ENCODE data around the gene COL25A1.

COL25A1 gene

GRCh38 chr4:108891896-108892590, 410.4 kb downstream of the COL25A1 start:
- CTCF ChIA-PET = no interaction called here
- no peak for TF ChIP-seq CTCF (IDR thresholded peaks at IDR 0.05; ENCODE audit: control extremely low read depth, extremely low read depth, low read depth, missing control alignments)
- POLR2A ChIA-PET = no interaction called here
- no peak for DNase-seq (ENCODE audit: extremely low spot score)

- no peak for TF ChIP-seq CTCF (IDR thresholded peaks at IDR 0.05; ENCODE audit: control extremely low read depth, extremely low read depth, low read depth, missing control alignments)
- ChIA-PET CTCF (interaction anchor here (1.4 kb wide), 1 partner anchor 9 kb away, joined by 6 read pairs; no protein-coding TSS in a partner anchor), POLR2A (no interaction called here)
- DNase-seq (ENCODE audit: extremely low spot score) = no peak
These were observed 412.0 kb downstream of the COL25A1 start for GRCh38 chr4:108890484-108890881.

GRCh38 chr4:108889696-108890483, 412.6 kb downstream of the COL25A1 start:
- CTCF ChIA-PET = interaction anchor here (1.4 kb wide), 1 partner anchor 9 kb away, joined by 6 read pairs; no protein-coding TSS in a partner anchor
- POLR2A ChIA-PET = no interaction called here
- no peak for TF ChIP-seq CTCF (IDR thresholded peaks at IDR 0.05; ENCODE audit: control extremely low read depth, extremely low read depth, low read depth, missing control alignments)
- DNase-seq (ENCODE audit: extremely low spot score) = no peak

GRCh38 chr4:108888769-108889168, 413.7 kb downstream of the COL25A1 start:
- ChIA-PET POLR2A (no interaction called here), CTCF (no interaction called here)
- TF ChIP-seq CTCF (IDR thresholded peaks at IDR 0.05; ENCODE audit: control extremely low read depth, extremely low read depth, low read depth, missing control alignments) = no peak
- DNase-seq (ENCODE audit: extremely low spot score) = no peak

- CTCF ChIA-PET = no interaction called here
These were observed 415.4 kb downstream of the COL25A1 start for GRCh38 chr4:108887034-108887433.

GRCh38 chr4:108885211-108885610, 417.2 kb downstream of the COL25A1 start:
- TF ChIP-seq CTCF (IDR thresholded peaks at IDR 0.05; ENCODE audit: control extremely low read depth, extremely low read depth, low read depth, missing control alignments) = no peak
- DNase-seq (ENCODE audit: extremely low spot score) = no peak
- POLR2A ChIA-PET = no interaction called here
- CTCF ChIA-PET = interaction anchor here (0.7 kb wide), 1 partner anchor 11 kb away, joined by 3 read pairs; no protein-coding TSS in a partner anchor

More at GRCh38 chr4:108887034-108887433, 415.4 kb downstream of the COL25A1 start:
- DNase-seq (ENCODE audit: extremely low spot score) = no peak
- no peak for TF ChIP-seq CTCF (IDR thresholded peaks at IDR 0.05; ENCODE audit: control extremely low read depth, extremely low read depth, low read depth, missing control alignments)
- POLR2A ChIA-PET = no interaction called here
